Mesenchymal stem cell (in vitro differentiated cells and primary cell): ENCODE data around the gene BACE1-AS.

Source experiments
- DNase-seq: peaks from one replicate; pipeline ENCODE4 v3.0.0-alpha.2; 2013
- H2AFZ ChIP-seq: one replicate; pipeline ENCODE4 v1.6.1; 2013; ENCODE audit warnings: low read depth, mild to moderate bottlenecking, control low read depth, inconsistent platforms, low read length, moderate library complexity
- H2AK5ac ChIP-seq: 2 replicates; pipeline ENCODE4 v1.6.1; 2013; ENCODE audit warnings: low read length, moderate library complexity, mild to moderate bottlenecking, inconsistent platforms; ENCODE audit not compliant: severe bottlenecking
- H2BK120ac ChIP-seq: one replicate; pipeline ENCODE4 v1.6.1; 2013; ENCODE audit warnings: low read depth, mild to moderate bottlenecking, inconsistent platforms, low read length, moderate library complexity
- H2BK12ac ChIP-seq, 2 experiments: one replicate each; pipeline ENCODE4 v1.6.1; 2013; ENCODE audit warnings: inconsistent platforms in 2 of 2, low read length in 2 of 2, mild to moderate bottlenecking in 2 of 2, moderate library complexity in 2 of 2, control low read depth in 1 of 2
- H2BK15ac ChIP-seq: one replicate; pipeline ENCODE4 v1.6.1; 2013; ENCODE audit warnings: mild to moderate bottlenecking, low read depth, inconsistent platforms; ENCODE audit not compliant: poor library complexity, severe bottlenecking
- H2BK5ac ChIP-seq: 2 replicates; pipeline ENCODE4 v1.6.1; 2013; ENCODE audit warnings: low read depth, mild to moderate bottlenecking, low read length, control low read depth, inconsistent platforms; ENCODE audit not compliant: poor library complexity, severe bottlenecking
- H3K14ac ChIP-seq, 2 experiments: one replicate each; pipeline ENCODE4 v1.6.1; 2013; ENCODE audit warnings: inconsistent platforms in 2 of 2, low read length in 2 of 2, control low read depth in 1 of 2, mild to moderate bottlenecking in 1 of 2, moderate library complexity in 1 of 2
- H3K18ac ChIP-seq, 2 experiments: one replicate each; pipeline ENCODE4 v1.6.1; 2013; ENCODE audit warnings: inconsistent platforms in 2 of 2, low read length in 2 of 2, control low read depth in 1 of 2, low read depth in 1 of 2, mild to moderate bottlenecking in 1 of 2
- H3K23ac ChIP-seq, 2 experiments: one replicate each; pipeline ENCODE4 v1.6.1; 2013; ENCODE audit warnings: inconsistent platforms in 2 of 2, low read length in 2 of 2, mild to moderate bottlenecking in 2 of 2, moderate library complexity in 2 of 2, control low read depth in 1 of 2
- H3K27ac ChIP-seq: 2 replicates; pipeline ENCODE4 v1.5.1; 2013; ENCODE audit warnings: mild to moderate bottlenecking, moderate library complexity, low read length, control low read depth, inconsistent platforms; ENCODE audit not compliant: poor library complexity, severe bottlenecking
- H3K27me3 ChIP-seq, 2 experiments: 2 replicates each; pipeline versions ENCODE4 v1.6.1 to v1.7.0; 2013; ENCODE audit warnings: low read length in 2 of 2, mild to moderate bottlenecking in 2 of 2, moderate library complexity in 2 of 2, control low read depth in 1 of 2, inconsistent platforms in 1 of 2; ENCODE audit not compliant: control insufficient read depth in 1 of 2, insufficient read depth in 1 of 2
- H3K36me3 ChIP-seq, 2 experiments: 2 replicates each; pipeline versions ENCODE4 v1.6.1 to v1.7.0; 2013; ENCODE audit warnings: low read length in 2 of 2, control low read depth in 1 of 2, inconsistent platforms in 1 of 2, low read depth in 1 of 2, mild to moderate bottlenecking in 1 of 2; ENCODE audit not compliant: insufficient read depth in 2 of 2, control insufficient read depth in 1 of 2
- H3K4ac ChIP-seq, 2 experiments: one replicate each; pipeline ENCODE4 v1.6.1; 2013; ENCODE audit warnings: inconsistent platforms in 2 of 2, low read length in 2 of 2, mild to moderate bottlenecking in 2 of 2, moderate library complexity in 2 of 2, control low read depth in 1 of 2, low read depth in 1 of 2
- H3K4me1 ChIP-seq: 2 replicates; pipeline ENCODE4 v1.6.1; 2013; ENCODE audit warnings: low read depth, low read length, control low read depth; ENCODE audit not compliant: control insufficient read depth, insufficient read depth
- H3K4me2 ChIP-seq: 2 replicates; pipeline ENCODE4 v1.6.1; 2013; ENCODE audit warnings: low read length, mild to moderate bottlenecking, inconsistent platforms; ENCODE audit not compliant: poor library complexity, severe bottlenecking
- H3K4me3 ChIP-seq, 2 experiments: 2 replicates each; pipeline versions ENCODE4 v1.5.1 to v1.7.0; 2013; ENCODE audit warnings: low read length in 2 of 2, mild to moderate bottlenecking in 2 of 2, control low read depth in 1 of 2, low read depth in 1 of 2; ENCODE audit not compliant: insufficient read depth in 1 of 2
- H3K79me1 ChIP-seq: replicated peaks from 2 replicates; pipeline ENCODE4 v1.6.1; 2013; ENCODE audit warnings: mild to moderate bottlenecking, control low read depth, low read length, inconsistent platforms; ENCODE audit not compliant: poor library complexity, severe bottlenecking
- H3K9ac ChIP-seq: 2 replicates; pipeline ENCODE4 v1.7.0; 2013; ENCODE audit warnings: mild to moderate bottlenecking, low read length, moderate library complexity
- H3K9me3 ChIP-seq: 2 replicates; pipeline ENCODE4 v1.7.0; 2013; ENCODE audit warnings: mild to moderate bottlenecking, low read length; ENCODE audit not compliant: control insufficient read depth
- H4K8ac ChIP-seq: one replicate; pipeline ENCODE4 v1.6.1; 2013; ENCODE audit warnings: inconsistent platforms, mild to moderate bottlenecking, low read length, moderate library complexity
- H4K91ac ChIP-seq: one replicate; pipeline ENCODE4 v1.6.1; 2013; ENCODE audit warnings: mild to moderate bottlenecking, low read length, inconsistent platforms
- WGBS: methylation state at CpG from one replicate; pipeline ENCODE4 v1.1.7; 2013; ENCODE audit warnings: mixed read lengths; 5-methylcytosine and 5-hydroxymethylcytosine counted together

Gene BACE1-AS

DNA sequence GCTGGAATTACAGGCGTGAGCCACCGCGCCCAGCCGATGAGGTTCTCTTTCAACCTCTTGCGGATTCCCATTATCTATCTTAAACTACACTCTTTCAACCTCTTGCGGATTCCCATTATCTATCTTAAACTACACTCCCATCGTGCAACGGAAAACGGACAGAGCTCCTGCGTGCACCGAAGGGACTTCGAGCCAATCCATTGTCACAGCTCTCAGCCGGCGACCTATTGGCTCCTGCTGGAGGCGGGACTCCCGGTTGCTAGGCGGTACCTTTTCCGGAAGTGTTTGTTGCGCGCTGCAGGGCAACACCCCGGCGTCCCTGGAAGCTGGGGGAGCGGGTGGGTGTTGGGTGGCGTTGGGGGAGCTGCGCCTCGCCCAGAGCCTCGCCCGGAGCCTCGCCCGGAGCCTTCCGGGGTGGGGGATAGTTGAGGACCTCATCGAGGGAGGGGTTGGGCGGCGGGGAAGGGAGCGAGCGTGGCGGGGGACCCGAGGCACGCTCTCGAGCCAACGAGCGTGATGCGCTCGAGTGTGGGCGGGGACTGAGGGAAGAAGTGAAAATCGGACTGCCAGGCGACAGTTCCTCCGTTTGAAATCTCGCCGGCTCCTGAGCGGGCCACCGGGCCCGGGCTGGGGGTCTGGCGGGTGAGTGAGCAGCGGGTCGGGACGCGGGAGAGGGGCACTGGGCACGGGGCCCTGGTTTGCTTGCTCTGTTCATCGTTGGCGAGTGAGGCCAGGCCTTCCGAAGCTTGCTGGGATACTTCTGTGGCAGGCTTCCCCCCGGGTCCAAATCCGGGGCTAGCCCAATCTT lies 36.6 kb downstream of the BACE1-AS start, which contains the start of gene CEP164:
TSS of gene CEP164 (plus strand) at position 288 of the 808 bp plus-strand sequence. CDS start 10,733 bp downstream, outside the sequence.
- no peaks in the 10 kb centered on the region for H3K36me3 ChIP-seq
- peak within 1 kb of the TSS; percentile 61 for H4K91ac ChIP-seq
- peak within 1 kb of the TSS; percentile 78 for H3K27ac ChIP-seq
- H3K14ac ChIP-seq, result peak within 1 kb of the TSS in 1 of 2 experiments; percentile 80
- peak within 1 kb of the TSS; percentile 83 to 91 for H3K18ac ChIP-seq
- H2BK15ac ChIP-seq, result peak within 1 kb of the TSS; percentile 98
- no peaks in the 10 kb centered on the region for H3K9me3 ChIP-seq
- peak within 1 kb of the TSS; percentile 31 to 78 for H3K4ac ChIP-seq
- peak within 1 kb of the TSS; percentile 96 for H3K9ac ChIP-seq
- H2BK12ac ChIP-seq, result peak within 1 kb of the TSS in 1 of 2 experiments; percentile 75
- peaks cover 4% of the 10 kb centered on the region for H3K4me1 ChIP-seq
- H2AFZ ChIP-seq, result peak within 1 kb of the TSS; percentile 80
- H2AK5ac ChIP-seq, result no peak within 1 kb of the TSS
- no peaks in the 10 kb centered on the region for H3K27me3 ChIP-seq
- H3K4me3 ChIP-seq, result peak within 1 kb of the TSS; percentile 85 to 86
- H2BK120ac ChIP-seq, result peak within 1 kb of the TSS; percentile 84
- H3K79me1 ChIP-seq, result peaks cover 14% of the 10 kb centered on the region
- H4K8ac ChIP-seq, result peak within 1 kb of the TSS; percentile 85
- peak within 1 kb of the TSS; percentile 61 for H2BK5ac ChIP-seq
- H3K4me2 ChIP-seq, result peak within 1 kb of the TSS; percentile 84
- peak within 1 kb of the TSS in 1 of 2 experiments; percentile 59 for H3K23ac ChIP-seq
- peak; percentile 97 for DNase-seq
- under 1% methylated on average over 64 of the region's 64 CpGs for WGBS

- no peaks in the 10 kb centered on the region for H3K9me3 ChIP-seq
- H4K8ac ChIP-seq, result no peak overlapping the region
- H3K14ac ChIP-seq, result no peak overlapping the region
- H3K27ac ChIP-seq, result peak overlapping the region; percentile 78
- no peak overlapping the region for H2BK15ac ChIP-seq
- no peaks in the 10 kb centered on the region for H3K27me3 ChIP-seq
- peak overlapping the region; percentile 80 for H2AFZ ChIP-seq
- H4K91ac ChIP-seq, result no peak overlapping the region
- H3K79me1 ChIP-seq, result peaks cover 18% of the 10 kb centered on the region
- no peaks in the 10 kb centered on the region for H3K36me3 ChIP-seq
- peak overlapping the region; percentile 68 to 83 for H3K18ac ChIP-seq
- peak; percentile 75 for DNase-seq
- peak overlapping the region; percentile 96 for H3K9ac ChIP-seq
- no peak overlapping the region for H2AK5ac ChIP-seq
- H2BK12ac ChIP-seq, result no peak overlapping the region
- peaks cover 4% of the 10 kb centered on the region for H3K4me1 ChIP-seq
- H3K4ac ChIP-seq, result peak overlapping the region in 1 of 2 experiments; percentile 78
- H3K4me3 ChIP-seq, result peak overlapping the region; percentile 85 to 86
- H3K4me2 ChIP-seq, result peak overlapping the region; percentile 84
- no peak overlapping the region for H2BK5ac ChIP-seq
- H2BK120ac ChIP-seq, result no peak overlapping the region
- no peak overlapping the region for H3K23ac ChIP-seq
- WGBS, result 13% methylated on average over 15 of the region's 15 CpGs
Measured at GRCh38 chr11:117328375-117329010, 37.3 kb downstream of the BACE1-AS start.

- Histone ChIP-seq H4K8ac (no peak overlapping the region), H3K14ac (no peak overlapping the region), H2BK120ac (no peak overlapping the region), H3K36me3 (peaks cover 22 to 37% of the 10 kb centered on the region in 2 experiments), H3K27ac (no peak overlapping the region), H3K4me2 (no peak overlapping the region), H2AFZ (no peak overlapping the region), H2BK15ac (no peak overlapping the region), H3K4ac (no peak overlapping the region), H3K9ac (no peak overlapping the region), H3K23ac (no peak overlapping the region), H2BK5ac (no peak overlapping the region), H3K4me3 (no peak overlapping the region), H3K4me1 (peaks cover 4% of the 10 kb centered on the region), H3K79me1 (peaks cover 34% of the 10 kb centered on the region), H2AK5ac (no peak overlapping the region), H3K27me3 (no peaks in the 10 kb centered on the region), H3K9me3 (no peaks in the 10 kb centered on the region), H3K18ac (no peak overlapping the region), H4K91ac (no peak overlapping the region), H2BK12ac (no peak overlapping the region)
- 79% methylated on average over 2 of the region's 2 CpGs for WGBS
- DNase-seq, result no peak
Measured at GRCh38 chr11:117332843-117333242, 41.7 kb downstream of the BACE1-AS start.

- Histone ChIP-seq H3K18ac (no peak overlapping the region), H2BK120ac (no peak overlapping the region), H3K4ac (no peak overlapping the region), H4K8ac (no peak overlapping the region), H2AK5ac (no peak overlapping the region), H3K4me2 (no peak overlapping the region), H3K23ac (no peak overlapping the region), H3K27ac (no peak overlapping the region), H3K14ac (no peak overlapping the region), H2AFZ (no peak overlapping the region), H3K27me3 (no peaks in the 10 kb centered on the region), H3K79me1 (peaks cover 38% of the 10 kb centered on the region), H3K36me3 (peaks cover 26 to 47% of the 10 kb centered on the region in 2 experiments), H3K9ac (no peak overlapping the region), H2BK5ac (no peak overlapping the region), H2BK15ac (no peak overlapping the region), H3K4me3 (no peak overlapping the region), H2BK12ac (no peak overlapping the region), H3K4me1 (peaks cover 4% of the 10 kb centered on the region), H4K91ac (no peak overlapping the region), H3K9me3 (no peaks in the 10 kb centered on the region)
- 95% methylated on average over 8 of the region's 9 CpGs for WGBS
- no peak for DNase-seq
Measured at GRCh38 chr11:117333917-117334316, 42.8 kb downstream of the BACE1-AS start.
